GM23248 (cell line): Measurements from ENCODE around the gene ASB13.

Source experiments
- EZH2 ChIP-seq: fragments of 200-600 bp; sonication (generic); IDR thresholded peaks from 2 replicates; pipeline ENCODE4 v1.6.1; 2018; ENCODE audit warnings: antibody characterized with exemption, mild to moderate bottlenecking; ENCODE audit not compliant: insufficient read depth, poor library complexity, severe bottlenecking
- EZH2phosphoT487 ChIP-seq: fragments of 200-600 bp; sonication (generic); IDR thresholded peaks from 2 replicates; pipeline ENCODE4 v1.6.1; 2018; ENCODE audit warnings: antibody characterized with exemption, moderate library complexity, mild to moderate bottlenecking, low read depth; ENCODE audit not compliant: insufficient read depth

- TF ChIP-seq EZH2, result no peak
- TF ChIP-seq EZH2phosphoT487, result no peak
Observed at GRCh38 chr10:5648494-5649457, 17.6 kb downstream of the ASB13 start.
